Stimulated activated naive CD8-positive, alpha-beta T cell treated with anti-CD3 and anti-CD28 coated beads, Interleukin-15, amount 100 ng/mL, for 72 hours (primary cell): ENCODE measurements around the gene RFX4.

ENCODE experiments used
- ATAC-seq: fragments of 150-1000 bp; cut with Tn5 transposase; 2 replicates; pipeline ENCODE4 v1.10.0; 2021; ENCODE audit warnings: mild to moderate bottlenecking, moderate library complexity
- DNase-seq, 2 donors: peaks; one replicate each; pipeline ENCODE4 v3.0.0; 2021 to 2022
- H3K27ac Mint-ChIP-seq, 2 donors: one replicate each; pipeline ENCODE4 v1.8.0; 2022; ENCODE audit warnings: mild to moderate bottlenecking in 2 of 2, mixed read lengths in 2 of 2, moderate library complexity in 2 of 2
- H3K27me3 Mint-ChIP-seq: one replicate; pipeline ENCODE4 v1.8.0; 2022; ENCODE audit warnings: mixed read lengths
- H3K4me1 Mint-ChIP-seq: one replicate; pipeline ENCODE4 v1.8.0; 2022; ENCODE audit warnings: mild to moderate bottlenecking, mixed read lengths
- H3K4me3 Mint-ChIP-seq, 2 donors: one replicate each; pipeline ENCODE4 v1.8.0; 2022; ENCODE audit warnings: mild to moderate bottlenecking in 2 of 2, mixed read lengths in 2 of 2, moderate library complexity in 1 of 2
- H3K9me3 Mint-ChIP-seq, 2 donors: one replicate each; pipeline ENCODE4 v1.8.0; 2022; ENCODE audit warnings: mixed read lengths in 2 of 2

The RFX4 gene

GRCh38 chr12:106743270-106743988, 160.6 kb downstream of the RFX4 start:
- ATAC-seq, result no peak
- Mint-ChIP-seq H3K4me3 (no peak overlapping the region), H3K27ac (no peak overlapping the region), H3K9me3 (no peaks in the 10 kb centered on the region), H3K4me1 (peaks cover 24% of the 10 kb centered on the region), H3K27me3 (peaks cover 8% of the 10 kb centered on the region)
- no peak for DNase-seq

GRCh38 chr12:106744600-106744999, 161.8 kb downstream of the RFX4 start:
- H3K27ac Mint-ChIP-seq, result peak overlapping the region in 1 of 2 donors; percentile 63
- peaks cover 35% of the 10 kb centered on the region for H3K4me1 Mint-ChIP-seq
- no peak for DNase-seq
- no peak for ATAC-seq
- no peak overlapping the region for H3K4me3 Mint-ChIP-seq
- no peaks in the 10 kb centered on the region for H3K9me3 Mint-ChIP-seq
- H3K27me3 Mint-ChIP-seq, result peaks cover 8% of the 10 kb centered on the region

DNA sequence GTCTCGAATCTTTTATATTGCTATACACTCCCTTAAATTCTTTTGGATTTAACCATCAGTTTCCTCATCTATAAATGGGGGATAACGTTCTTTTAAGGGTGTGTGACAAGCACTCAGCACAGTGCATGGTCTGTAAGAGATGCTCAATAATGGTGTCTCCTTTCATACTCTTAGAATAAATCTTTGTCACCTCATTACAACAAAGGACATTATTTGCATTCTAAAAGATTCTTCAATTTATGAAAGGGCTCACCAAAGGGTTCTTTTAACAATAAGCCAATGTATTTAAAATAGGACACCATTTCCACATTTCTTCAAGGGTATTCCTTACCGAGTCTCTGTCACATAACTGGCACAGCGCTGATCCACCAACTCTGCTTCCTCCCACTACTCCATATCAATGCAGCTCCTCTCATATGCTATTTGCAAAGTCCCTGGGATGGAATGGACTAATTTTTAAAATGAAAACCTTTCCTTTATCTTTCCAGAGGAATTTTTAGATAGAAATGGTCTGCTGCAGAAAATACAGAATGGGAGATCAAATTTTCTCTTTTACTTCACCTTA, 162.5 kb downstream of the RFX4 start:
- Mint-ChIP-seq H3K9me3 (no peaks in the 10 kb centered on the region), H3K27ac (no peak overlapping the region), H3K27me3 (peaks cover 8% of the 10 kb centered on the region), H3K4me3 (no peak overlapping the region), H3K4me1 (peaks cover 42% of the 10 kb centered on the region)
- ATAC-seq (no peak), DNase-seq (no peak)

DNA sequence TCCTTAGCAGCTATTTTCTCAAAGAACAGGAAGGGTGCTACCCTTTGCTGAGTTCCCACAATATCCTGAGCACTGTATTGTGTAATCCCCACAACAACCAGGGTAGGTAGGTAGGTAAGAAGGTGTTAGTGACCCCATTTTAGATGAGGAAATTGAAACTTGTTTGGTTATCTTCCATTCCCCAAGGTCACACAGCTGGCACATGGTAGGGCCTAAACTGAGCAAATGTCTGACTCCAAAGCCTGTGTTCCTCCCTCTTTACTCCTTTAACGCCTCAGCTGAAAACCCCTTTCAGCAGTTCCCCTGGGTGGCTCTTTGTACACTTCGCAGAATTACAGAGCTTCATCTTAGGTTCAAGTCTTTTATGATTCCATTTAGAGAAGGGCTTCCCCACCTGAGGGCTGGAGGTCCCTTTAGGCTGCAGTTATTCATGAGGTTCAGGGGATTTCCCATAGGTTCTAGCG, 165.2 kb downstream of the RFX4 start:
- Mint-ChIP-seq H3K27me3 (peaks cover 8% of the 10 kb centered on the region), H3K4me3 (peak overlapping the region; percentile 21 to 50), H3K9me3 (peaks cover 6 to 7% of the 10 kb centered on the region in 2 donors), H3K4me1 (peaks cover 51% of the 10 kb centered on the region), H3K27ac (peak overlapping the region; percentile 69 to 98)
- peak; percentile 89 for ATAC-seq
- DNase-seq, result peak in 1 of 2 donors; percentile 58

GRCh38 chr12:106750524-106750923, 167.7 kb downstream of the RFX4 start:
- ATAC-seq (no peak), DNase-seq (no peak)
- Mint-ChIP-seq H3K4me1 (peaks cover 62% of the 10 kb centered on the region), H3K4me3 (no peak overlapping the region), H3K27ac (no peak overlapping the region), H3K27me3 (no peaks in the 10 kb centered on the region), H3K9me3 (peaks cover 6 to 7% of the 10 kb centered on the region in 2 donors)

DNA sequence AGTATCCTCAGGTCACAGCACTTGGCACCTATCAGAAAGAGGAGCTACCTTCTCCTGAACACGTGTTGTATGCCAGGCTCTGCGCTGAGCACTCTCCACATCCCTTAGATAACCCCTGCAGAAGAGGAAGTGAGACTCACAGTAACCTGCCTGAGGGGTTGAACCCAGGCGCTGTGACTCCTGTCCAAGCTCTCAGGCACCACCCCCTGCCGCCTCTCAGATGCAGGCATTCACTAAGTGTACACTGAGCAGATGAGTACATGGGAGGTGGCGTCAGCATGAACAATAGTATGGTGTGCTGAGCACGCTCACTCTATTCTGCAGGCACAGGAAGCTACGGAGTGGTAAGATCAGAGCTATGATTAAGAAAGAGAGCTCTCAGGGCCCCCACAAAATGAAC, 170.7 kb downstream of the RFX4 start:
- ATAC-seq (peak; percentile 98), DNase-seq (peak; percentile 38 to 72)
- Mint-ChIP-seq H3K4me3 (peak overlapping the region; percentile 57 to 62), H3K27me3 (no peaks in the 10 kb centered on the region), H3K9me3 (peaks cover 6 to 7% of the 10 kb centered on the region in 2 donors), H3K27ac (peak overlapping the region; percentile 36 to 92), H3K4me1 (peaks cover 46% of the 10 kb centered on the region)

DNA sequence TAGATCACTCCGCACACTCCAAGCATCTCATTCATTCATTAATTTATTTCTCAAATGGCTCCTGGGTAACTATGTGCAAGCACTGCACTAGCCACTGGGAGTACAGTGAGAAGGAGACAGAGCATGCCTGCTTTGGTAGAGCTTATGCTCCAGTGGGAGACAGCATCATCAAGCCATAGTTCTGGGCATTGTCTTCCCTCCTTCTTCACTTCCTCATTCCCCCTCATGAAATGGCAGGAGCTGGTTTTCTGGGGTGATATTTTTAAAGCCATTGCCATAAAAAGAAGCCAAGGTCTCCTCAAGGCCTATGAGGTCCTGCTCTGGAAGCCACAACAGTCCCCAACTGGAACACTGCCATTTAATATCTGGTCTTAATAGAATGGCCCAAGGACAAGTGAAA, 171.5 kb downstream of the RFX4 start:
- ATAC-seq, result peak; percentile 2
- no peak overlapping the region for H3K4me3 Mint-ChIP-seq
- peaks cover 6 to 7% of the 10 kb centered on the region in 2 donors for H3K9me3 Mint-ChIP-seq
- no peaks in the 10 kb centered on the region for H3K27me3 Mint-ChIP-seq
- DNase-seq, result no peak
- H3K27ac Mint-ChIP-seq, result peak overlapping the region; percentile 36 to 55
- H3K4me1 Mint-ChIP-seq, result peaks cover 46% of the 10 kb centered on the region

- H3K27me3 Mint-ChIP-seq, result no peaks in the 10 kb centered on the region
- peaks cover 49% of the 10 kb centered on the region for H3K4me1 Mint-ChIP-seq
- no peak overlapping the region for H3K27ac Mint-ChIP-seq
- DNase-seq (no peak), ATAC-seq (no peak)
- H3K9me3 Mint-ChIP-seq, result peaks cover 0 to under 1% of the 10 kb centered on the region in 2 donors
- H3K4me3 Mint-ChIP-seq, result no peak overlapping the region
Measured at GRCh38 chr12:106757623-106758348, 175.0 kb downstream of the RFX4 start.

DNA sequence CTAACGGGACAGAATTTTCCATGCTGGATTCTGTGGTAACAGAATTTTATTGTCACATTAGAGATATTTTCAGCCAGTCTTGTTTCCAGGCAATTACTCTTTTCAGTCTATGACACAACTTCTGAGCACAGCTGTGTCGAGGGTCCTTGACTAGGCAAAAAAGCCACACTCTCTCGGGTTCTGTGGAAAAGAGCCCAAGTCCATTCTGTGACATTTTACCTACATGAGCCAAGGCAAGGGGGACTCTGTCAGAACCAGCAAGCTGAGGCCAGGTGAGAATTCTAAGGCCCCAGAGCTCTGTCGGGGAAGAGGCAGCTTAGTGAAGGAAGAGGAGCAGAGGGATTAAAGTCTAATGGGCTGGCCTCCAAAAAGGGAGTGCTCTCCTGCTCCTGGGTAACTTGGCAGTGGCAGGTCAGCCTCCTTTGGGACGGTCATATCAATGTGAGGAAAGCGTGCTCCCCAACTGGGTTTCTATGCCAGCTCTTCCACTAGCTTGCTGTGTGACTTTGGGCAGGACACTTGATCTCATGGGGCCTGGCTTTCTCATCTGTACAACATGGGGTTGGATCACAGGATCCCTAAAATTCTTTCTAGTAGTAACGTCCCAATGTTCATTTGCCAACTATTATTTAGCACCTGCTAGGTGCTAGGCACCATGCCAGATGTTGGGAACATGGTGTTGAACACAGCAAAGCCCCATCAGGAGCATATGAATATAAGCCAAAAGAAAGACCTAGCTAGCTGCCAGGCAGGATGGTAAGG, 175.7 kb downstream of the RFX4 start:
- no peak overlapping the region for H3K4me3 Mint-ChIP-seq
- H3K9me3 Mint-ChIP-seq, result no peaks in the 10 kb centered on the region
- no peak for ATAC-seq
- H3K4me1 Mint-ChIP-seq, result peaks cover 42% of the 10 kb centered on the region
- DNase-seq, result no peak
- no peaks in the 10 kb centered on the region for H3K27me3 Mint-ChIP-seq
- no peak overlapping the region for H3K27ac Mint-ChIP-seq

DNA sequence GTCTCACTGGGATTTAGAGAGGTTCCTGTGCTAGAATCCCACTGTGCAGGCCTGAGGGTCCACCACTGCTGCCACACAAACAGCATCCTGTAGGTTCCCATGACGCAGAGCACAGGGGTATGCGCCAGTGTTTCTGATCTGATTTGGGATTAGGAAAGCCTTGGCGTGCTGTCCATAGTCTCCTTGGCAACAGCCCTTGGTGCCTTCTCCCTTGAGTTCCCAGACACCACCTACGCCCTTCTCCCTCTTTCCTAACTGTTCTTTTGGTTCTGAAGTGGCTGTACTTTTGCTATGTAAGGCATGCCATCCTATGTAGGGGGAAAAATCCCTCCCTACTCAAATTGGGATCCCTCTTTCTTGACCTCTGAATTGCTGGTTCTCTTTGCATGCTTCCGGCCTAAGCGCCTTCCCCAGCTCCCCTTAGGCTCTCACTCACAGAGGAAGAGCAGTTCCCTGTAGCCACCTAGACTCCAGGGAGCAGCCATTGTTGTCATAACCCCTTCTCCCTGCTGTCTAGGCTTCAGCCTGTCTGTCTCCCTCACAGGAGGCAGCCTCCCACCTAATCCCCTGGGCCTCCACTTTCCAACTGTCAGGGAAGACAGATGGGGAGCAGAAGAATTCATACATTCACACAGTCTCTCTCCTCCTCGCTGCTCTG, 176.9 kb downstream of the RFX4 start:
- H3K4me3 Mint-ChIP-seq, result peak overlapping the region; percentile 79 to 80
- H3K27ac Mint-ChIP-seq, result peak overlapping the region; percentile 92 to 94
- no peaks in the 10 kb centered on the region for H3K27me3 Mint-ChIP-seq
- ATAC-seq (peak; percentile 35), DNase-seq (no peak)
- peaks cover 35% of the 10 kb centered on the region for H3K4me1 Mint-ChIP-seq
- H3K9me3 Mint-ChIP-seq, result no peaks in the 10 kb centered on the region

DNA sequence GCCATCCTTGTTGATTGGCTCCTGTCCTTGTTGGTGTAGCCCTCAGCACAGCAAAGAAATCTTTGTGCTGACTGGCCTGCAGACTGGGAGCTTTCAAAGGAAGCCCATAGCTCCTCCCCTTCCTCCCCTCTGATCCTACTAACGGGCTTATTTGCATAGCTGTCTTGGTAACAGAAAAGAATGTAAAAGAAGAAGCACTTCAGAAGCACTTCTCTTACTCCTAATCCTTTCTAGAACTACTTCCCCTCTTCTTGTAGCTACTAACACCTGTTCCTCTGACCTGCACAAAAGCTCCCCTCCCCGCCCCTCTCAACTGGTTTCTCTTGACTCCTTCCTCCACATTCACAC, 177.4 kb downstream of the RFX4 start:
- H3K27me3 Mint-ChIP-seq, result no peaks in the 10 kb centered on the region
- H3K9me3 Mint-ChIP-seq, result no peaks in the 10 kb centered on the region
- peak overlapping the region; percentile 92 to 94 for H3K27ac Mint-ChIP-seq
- H3K4me1 Mint-ChIP-seq, result peaks cover 38% of the 10 kb centered on the region
- ATAC-seq (peak; percentile 80), DNase-seq (no peak)
- peak overlapping the region; percentile 79 to 80 for H3K4me3 Mint-ChIP-seq

- no peaks in the 10 kb centered on the region for H3K9me3 Mint-ChIP-seq
- peaks cover 51% of the 10 kb centered on the region for H3K4me1 Mint-ChIP-seq
- ATAC-seq, result no peak
- no peaks in the 10 kb centered on the region for H3K27me3 Mint-ChIP-seq
- H3K27ac Mint-ChIP-seq, result no peak overlapping the region
- no peak for DNase-seq
- H3K4me3 Mint-ChIP-seq, result no peak overlapping the region
Measured at GRCh38 chr12:106764220-106764619, 181.4 kb downstream of the RFX4 start.

DNA sequence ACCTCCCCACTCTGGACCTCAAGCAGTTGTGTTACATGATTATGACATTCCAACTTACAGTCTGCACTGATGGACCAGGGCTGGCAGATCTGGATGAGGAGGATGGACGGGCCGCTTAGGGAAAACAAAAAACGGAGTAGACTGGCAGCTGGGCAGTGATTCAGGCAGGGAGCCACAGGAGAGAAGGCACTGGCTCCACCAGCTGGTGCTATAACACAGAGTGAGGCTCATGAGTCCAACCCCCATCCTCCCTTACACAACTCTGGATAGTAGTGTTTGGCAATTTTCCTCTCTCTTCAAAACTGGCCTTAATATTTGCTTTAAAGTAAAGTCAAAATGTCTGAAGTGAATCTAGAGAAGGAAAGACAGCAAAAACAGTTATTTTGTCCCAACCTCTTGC, 181.9 kb downstream of the RFX4 start:
- no peak overlapping the region for H3K4me3 Mint-ChIP-seq
- ATAC-seq (no peak), DNase-seq (no peak)
- no peaks in the 10 kb centered on the region for H3K9me3 Mint-ChIP-seq
- H3K27ac Mint-ChIP-seq, result peak overlapping the region; percentile 8 to 42
- H3K27me3 Mint-ChIP-seq, result no peaks in the 10 kb centered on the region
- H3K4me1 Mint-ChIP-seq, result peaks cover 46% of the 10 kb centered on the region

DNA sequence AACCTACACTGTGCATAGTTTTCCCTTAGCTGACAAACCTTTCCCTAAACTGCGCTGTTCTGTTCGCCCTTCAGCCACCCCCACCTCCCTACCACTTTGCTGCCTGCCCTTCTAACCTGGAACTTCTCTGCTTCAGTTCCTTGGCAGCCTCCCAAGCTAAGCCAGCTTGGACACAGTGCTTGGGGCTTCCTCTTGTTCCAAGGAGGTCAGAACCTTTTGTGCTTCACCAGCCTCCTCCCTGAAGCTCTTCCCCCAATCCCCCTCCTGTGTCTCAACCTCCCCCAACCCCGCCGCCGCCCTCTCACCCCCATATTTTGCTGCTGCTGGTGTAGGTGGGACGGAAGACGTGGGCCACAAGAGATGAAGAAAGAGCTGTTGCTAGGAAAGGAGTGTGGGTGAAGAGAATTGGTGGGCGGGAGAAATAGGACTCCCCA, 183.6 kb downstream of the RFX4 start:
- peak overlapping the region; percentile 95 to 97 for H3K27ac Mint-ChIP-seq
- H3K4me1 Mint-ChIP-seq, result peaks cover 31% of the 10 kb centered on the region
- peak overlapping the region; percentile 76 to 78 for H3K4me3 Mint-ChIP-seq
- H3K27me3 Mint-ChIP-seq, result no peaks in the 10 kb centered on the region
- DNase-seq (no peak), ATAC-seq (peak; percentile 84)
- H3K9me3 Mint-ChIP-seq, result no peaks in the 10 kb centered on the region

- Mint-ChIP-seq H3K27me3 (no peaks in the 10 kb centered on the region), H3K4me1 (peaks cover 31% of the 10 kb centered on the region), H3K27ac (peak overlapping the region in 1 of 2 donors; percentile 97), H3K4me3 (peak overlapping the region; percentile 56 to 78), H3K9me3 (no peaks in the 10 kb centered on the region)
- DNase-seq, result no peak
- ATAC-seq, result no peak
Measured at GRCh38 chr12:106767206-106767605, 184.4 kb downstream of the RFX4 start.
